HL-60 (cell line): ENCODE results near the gene UPP2.

Source experiments
- DNase-seq, 2 experiments: peaks; one replicate each; pipeline ENCODE4 v3.0.0-alpha.2; 2010 to 2020; ENCODE audit warnings: low read depth in 1 of 2, low spot score in 1 of 2
- H3K27ac ChIP-seq: fragments of 250-450 bp; sonication (Bioruptor Pico); replicated peaks from 2 replicates; pipeline ENCODE4 v1.5.1; 2020; ENCODE audit warnings: mild to moderate bottlenecking, moderate library complexity
- H3K27me3 ChIP-seq: fragments of 250-450 bp; sonication (Bioruptor Pico); 2 replicates; pipeline ENCODE4 v1.5.1; 2021; ENCODE audit warnings: mild to moderate bottlenecking, moderate library complexity; ENCODE audit not compliant: insufficient read depth, poor library complexity, severe bottlenecking
- H3K4me3 ChIP-seq: replicated peaks from 2 replicates; pipeline ENCODE4 v1.5.1; 2011; ENCODE audit warnings: mild to moderate bottlenecking, control low read depth, low read length; ENCODE audit not compliant: insufficient read depth
- CTCF ChIP-seq: IDR thresholded peaks from one replicate; pipeline ENCODE4 v1.5.1; 2011; ENCODE audit warnings: low read length, control low read depth, inconsistent platforms; ENCODE audit not compliant: insufficient read depth
- GABPA ChIP-seq: IDR thresholded peaks from 2 replicates; pipeline ENCODE4 v1.6.1; 2012; ENCODE audit warnings: low read depth
- POLR2AphosphoS5 ChIP-seq: IDR thresholded peaks from 2 replicates; pipeline ENCODE4 v1.6.1; 2012; ENCODE audit warnings: low read depth
- REST ChIP-seq: IDR thresholded peaks from 2 replicates; pipeline ENCODE4 v1.6.1; 2012; ENCODE audit warnings: low read depth; ENCODE audit not compliant: insufficient replicate concordance
- SPI1 ChIP-seq: IDR thresholded peaks from 2 replicates; pipeline ENCODE4 v1.6.1; 2012; ENCODE audit warnings: low read depth, mild to moderate bottlenecking, borderline replicate concordance

The UPP2 gene

GRCh38 chr2:158066046-158066713, 35.5 kb upstream of the UPP2 start:
- DNase-seq = no peak
- Histone ChIP-seq H3K4me3 (no peak overlapping the region), H3K27ac (no peak overlapping the region), H3K27me3 (no peaks in the 10 kb centered on the region)
- TF ChIP-seq GABPA = no peak
- no peak for TF ChIP-seq POLR2AphosphoS5
- no peak for TF ChIP-seq CTCF
- no peak for TF ChIP-seq SPI1
- TF ChIP-seq REST = no peak

GRCh38 chr2:158071018-158071417, 30.7 kb upstream of the UPP2 start:
- Histone ChIP-seq H3K27me3 (no peaks in the 10 kb centered on the region), H3K27ac (no peak overlapping the region), H3K4me3 (no peak overlapping the region)
- TF ChIP-seq GABPA (no peak), REST (no peak), POLR2AphosphoS5 (no peak), SPI1 (no peak), CTCF (no peak)
- DNase-seq = no peak

- no peak overlapping the region for H3K27ac ChIP-seq
Measured at GRCh38 chr2:158072361-158072760, 29.3 kb upstream of the UPP2 start.

More at GRCh38 chr2:158072361-158072760, 29.3 kb upstream of the UPP2 start:
- Histone ChIP-seq H3K4me3 (no peak overlapping the region), H3K27me3 (no peaks in the 10 kb centered on the region)
- DNase-seq = no peak
- TF ChIP-seq GABPA = no peak
- no peak for TF ChIP-seq POLR2AphosphoS5
- TF ChIP-seq SPI1 = no peak
- no peak for TF ChIP-seq REST
- TF ChIP-seq CTCF = no peak
